GM23338 (cell line): ENCODE data around the gene HAUS8. TPM values are rescaled to one million over a fixed set of nuclear protein-coding genes. Genes with fewer than 3 reads are reported as not detected.

Source experiments
- ATAC-seq: fragments of 200-7000 bp; cut with Tn5 transposase; 3 replicates; pipeline ENCODE4 v1.9.1; 2020
- DNase-seq: peaks from one replicate; pipeline ENCODE4 v3.0.0-alpha.2; 2015; ENCODE audit warnings: low spot score
- H2AFZ ChIP-seq: fragments of 200-600 bp; sonication (generic); 2 replicates; pipeline ENCODE4 v1.8.0; 2016; ENCODE audit warnings: antibody characterized with exemption, mild to moderate bottlenecking, moderate library complexity
- H3F3A ChIP-seq: fragments of 200-600 bp; sonication (generic); replicated peaks from 2 replicates; pipeline ENCODE4 v1.8.0; 2017; ENCODE audit warnings: antibody characterized with exemption, mixed run types, low read depth
- H3K27ac ChIP-seq: fragments of 200-600 bp; sonication (generic); 2 replicates; pipeline ENCODE4 v1.6.1; 2016; ENCODE audit warnings: low read depth
- H3K27me3 ChIP-seq: fragments of 200-600 bp; sonication (generic); 2 replicates; pipeline ENCODE4 v1.8.0; 2016; ENCODE audit warnings: mild to moderate bottlenecking, mixed run types, moderate library complexity; ENCODE audit not compliant: insufficient read depth
- H3K36me3 ChIP-seq: fragments of 200-600 bp; sonication (generic); 2 replicates; pipeline ENCODE4 v1.8.0; 2016; ENCODE audit warnings: mild to moderate bottlenecking; ENCODE audit not compliant: insufficient read depth
- H3K4me1 ChIP-seq: fragments of 200-600 bp; sonication (generic); 2 replicates; pipeline ENCODE4 v1.8.0; 2016; ENCODE audit warnings: mild to moderate bottlenecking, moderate library complexity; ENCODE audit not compliant: insufficient read depth
- H3K4me2 ChIP-seq: fragments of 200-600 bp; sonication (generic); 2 replicates; pipeline ENCODE4 v1.7.1; 2017; ENCODE audit warnings: mixed run types
- H3K4me3 ChIP-seq: fragments of 200-600 bp; sonication (generic); 2 replicates; pipeline ENCODE4 v1.6.1; 2016; ENCODE audit warnings: mixed run types
- H3K79me2 ChIP-seq: fragments of 200-600 bp; sonication (generic); replicated peaks from 2 replicates; pipeline ENCODE4 v1.8.0; 2017; ENCODE audit warnings: mild to moderate bottlenecking; ENCODE audit not compliant: insufficient read depth
- H3K9me2 ChIP-seq: fragments of 200-600 bp; sonication (generic); 2 replicates; pipeline ENCODE4 v1.8.0; 2017; ENCODE audit not compliant: insufficient read depth
- H4K20me1 ChIP-seq: fragments of 200-600 bp; sonication (generic); replicated peaks from 2 replicates; pipeline ENCODE4 v1.8.0; 2017; ENCODE audit warnings: mild to moderate bottlenecking; ENCODE audit not compliant: insufficient read depth
- H3K27ac Mint-ChIP-seq: 2 replicates; pipeline ENCODE4 v1.8.0; 2020; ENCODE audit warnings: inconsistent platforms, mild to moderate bottlenecking, moderate library complexity, mixed read lengths
- H3K27me3 Mint-ChIP-seq: 3 replicates; pipeline ENCODE4 v1.8.0; 2022; ENCODE audit warnings: low read depth, mild to moderate bottlenecking, moderate library complexity, mixed read lengths, inconsistent platforms; ENCODE audit not compliant: insufficient read depth, poor library complexity
- H3K36me3 Mint-ChIP-seq: 3 replicates; pipeline ENCODE4 v1.8.0; 2021; ENCODE audit warnings: low read depth, mild to moderate bottlenecking, inconsistent platforms, moderate library complexity, mixed read lengths
- H3K4me1 Mint-ChIP-seq: 3 replicates; pipeline ENCODE4 v1.8.0; 2020; ENCODE audit warnings: mild to moderate bottlenecking, inconsistent platforms, mixed read lengths
- H3K4me3 Mint-ChIP-seq: 3 replicates; pipeline ENCODE4 v1.8.0; 2021; ENCODE audit warnings: moderate library complexity, mild to moderate bottlenecking, inconsistent platforms, mixed read lengths
- H3K9me3 Mint-ChIP-seq: 3 replicates; pipeline ENCODE4 v1.8.0; 2020; ENCODE audit warnings: moderate library complexity, mild to moderate bottlenecking, inconsistent platforms, mixed read lengths
- ETS1 ChIP-seq: IDR thresholded peaks from 2 replicates; pipeline ENCODE4 v1.6.1; 2016; ENCODE audit warnings: antibody characterized with exemption
- EZH2 ChIP-seq: fragments of 200-600 bp; sonication (generic); IDR thresholded peaks from one replicate; pipeline ENCODE4 v1.8.0; 2017; ENCODE audit warnings: antibody characterized with exemption, mild to moderate bottlenecking, low read depth; ENCODE audit not compliant: unreplicated experiment
- EZH2phosphoT487 ChIP-seq: fragments of 200-600 bp; sonication (generic); IDR thresholded peaks from one replicate; pipeline ENCODE4 v1.8.1; 2018; ENCODE audit warnings: antibody characterized with exemption; ENCODE audit not compliant: unreplicated experiment
- NANOG ChIP-seq: IDR thresholded peaks from 2 replicates; pipeline ENCODE4 v1.6.1; 2016; ENCODE audit warnings: antibody characterized with exemption, borderline replicate concordance
- POLR2AphosphoS5 ChIP-seq: IDR thresholded peaks from 2 replicates; pipeline ENCODE4 v1.6.1; 2016; ENCODE audit warnings: antibody characterized with exemption, low read depth
- REST ChIP-seq: IDR thresholded peaks from one replicate; pipeline ENCODE4 v1.6.1; 2018; ENCODE audit warnings: antibody characterized with exemption; ENCODE audit not compliant: unreplicated experiment
- ZNF114 ChIP-seq: fragments of 250-450 bp; sonication (Bioruptor Pico); IDR thresholded peaks from 2 replicates; pipeline ENCODE4 v1.5.0; 2020; ENCODE audit warnings: mild to moderate bottlenecking, moderate library complexity
- ZNF331 ChIP-seq: fragments of 250-450 bp; sonication (Bioruptor Pico); IDR thresholded peaks from 2 replicates; pipeline ENCODE4 v1.5.0; 2020; ENCODE audit warnings: low read depth, mild to moderate bottlenecking, moderate library complexity
- polyA plus RNA-seq: library from polyadenylated mRNA; unstranded; fragments of >200 nt; fragmentation: Nextera tagmentation; extraction: Ambion mirVana; gene quantifications from 2 replicates; pipeline ENCODE4 v1.2.1, GENCODE V29; 2016
- total RNA-seq: library from RNA; depleted of rRNA; stranded (reverse); fragments of >200 nt; shearing (Covaris generic); gene quantifications from 2 replicates; pipeline ENCODE4 v1.2.3, GENCODE V29; 2014
- TF ChIP-seq, protein P1 (sequence below), 2 experiments: fragments of 200-600 bp in 1 of 2; sonication (generic) in 1 of 2; conservative IDR thresholded peaks; 2 replicates each; pipeline versions ENCODE4 v1.5.1 to v1.6.1; 2016 to 2017; ENCODE audit warnings: antibody characterized with exemption in 2 of 2, low read depth in 2 of 2, mild to moderate bottlenecking in 2 of 2, moderate library complexity in 1 of 2

Gene HAUS8
- total and polyA plus RNA-seq, 2 experiments from 2014 or later = 11.1 to 33.3 TPM

DNA sequence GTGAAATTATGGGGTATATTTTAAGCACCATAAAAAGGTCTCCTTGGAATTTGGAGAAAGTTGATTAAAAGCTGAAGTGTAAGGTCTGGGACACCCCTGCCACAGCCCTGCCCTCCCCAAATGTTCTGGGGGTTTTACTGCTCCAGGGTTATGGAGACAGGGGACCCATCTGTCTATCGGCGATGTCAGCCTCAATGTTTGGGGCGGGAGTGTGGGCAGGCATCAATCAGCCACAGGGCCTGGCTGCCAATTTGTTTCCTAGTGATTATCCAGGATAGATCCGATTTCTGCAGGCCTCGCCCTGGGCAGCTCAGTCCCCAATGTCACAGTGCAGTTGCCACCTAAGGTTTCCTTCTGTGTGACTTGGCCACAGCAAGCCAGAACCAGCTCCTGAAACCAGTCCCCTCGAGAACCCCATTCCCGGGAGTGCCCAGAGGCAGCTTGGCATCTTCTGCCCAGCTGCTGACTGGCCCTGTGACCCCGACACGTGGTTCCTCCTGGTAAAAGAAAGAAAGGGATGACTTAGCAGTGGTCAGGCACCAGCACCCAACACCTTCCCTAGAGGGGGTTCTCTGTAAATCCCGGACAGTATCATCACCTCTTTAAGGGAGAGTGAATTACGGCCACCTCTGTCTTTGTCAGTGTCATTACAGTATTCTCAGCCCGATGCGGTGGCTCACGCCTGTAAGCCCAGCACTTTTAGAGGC lies 41.9 kb upstream of the HAUS8 start (continued):
- TF ChIP-seq REST = no peak
- TF ChIP-seq POLR2AphosphoS5 = no peak
- no peak for TF ChIP-seq NANOG
- TF ChIP-seq EZH2 = no peak

DNA sequence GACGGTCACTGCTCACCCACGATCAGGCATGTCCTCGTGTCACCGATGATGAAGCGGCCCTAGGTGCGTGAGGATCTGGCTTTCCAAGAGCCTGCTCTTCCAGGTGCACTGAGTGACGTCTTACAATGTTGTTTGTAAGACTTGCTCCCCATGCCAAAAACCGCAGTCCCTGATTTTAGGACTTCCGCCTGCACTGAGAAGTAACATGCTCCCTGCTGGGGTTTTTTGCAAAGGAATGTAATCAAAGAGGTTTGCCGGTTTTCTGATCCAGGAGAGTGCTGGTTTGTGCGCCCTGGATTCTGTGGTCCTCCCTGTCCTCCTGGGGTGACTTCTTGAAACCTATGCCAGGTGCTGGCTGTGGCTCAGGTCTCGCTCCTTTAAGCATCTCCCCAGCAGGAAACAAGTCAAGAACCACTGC lies 39.2 kb upstream of the HAUS8 start:
- Mint-ChIP-seq H3K9me3 (no peaks in the 10 kb centered on the region; the same call in 2 of the 3 replicates), H3K4me3 (peak overlapping the region; percentile 53; the same call in 2 of the 3 replicates), H3K4me1 (peaks cover 55% of the 10 kb centered on the region), H3K27me3 (peaks cover 16% of the 10 kb centered on the region), H3K36me3 (peaks cover 17% of the 10 kb centered on the region), H3K27ac (peak overlapping the region; percentile 94)
- no peak overlapping the region for H2AFZ ChIP-seq
- no peaks in the 10 kb centered on the region for H3K9me2 ChIP-seq
- H3K27me3 ChIP-seq = no peaks in the 10 kb centered on the region
- peak overlapping the region; percentile 74 for H3K27ac ChIP-seq
- H3K4me1 ChIP-seq = peaks cover 26% of the 10 kb centered on the region
- H3K36me3 ChIP-seq = 0 out of 2 replicates have a peak, but pooled peaks cover 3% of the 10 kb centered on the region
- peaks cover 11% of the 10 kb centered on the region for H3F3A ChIP-seq
- H4K20me1 ChIP-seq = peaks cover 5% of the 10 kb centered on the region
- H3K4me3 ChIP-seq = no peak overlapping the region
- peak overlapping the region; percentile 70 for H3K4me2 ChIP-seq
- no peak for TF ChIP-seq ZNF114
- DNase-seq = peak; percentile 86
- H3K79me2 ChIP-seq = peaks cover 10% of the 10 kb centered on the region
- ATAC-seq = peak; percentile 46

GRCh38 chr19:17113127-17113785 lies 38.0 kb upstream of the HAUS8 start:
- DNase-seq (no peak), ATAC-seq (no peak)
- Mint-ChIP-seq H3K27ac (peak overlapping the region; percentile 70), H3K4me3 (no peak overlapping the region; the same call in 2 of the 3 replicates), H3K36me3 (peaks cover 10% of the 10 kb centered on the region), H3K27me3 (peaks cover 10% of the 10 kb centered on the region), H3K9me3 (no peaks in the 10 kb centered on the region; the same call in 2 of the 3 replicates), H3K4me1 (peaks cover 46% of the 10 kb centered on the region)
- Histone ChIP-seq H3F3A (peaks cover 8% of the 10 kb centered on the region), H3K27me3 (no peaks in the 10 kb centered on the region), H3K27ac (0 out of 2 replicates have a peak overlapping the region, but pooled peaks have one; percentile 55), H3K4me3 (no peak overlapping the region), H3K9me2 (no peaks in the 10 kb centered on the region), H3K4me1 (peaks cover 24% of the 10 kb centered on the region), H2AFZ (no peak overlapping the region), H3K36me3 (0 out of 2 replicates have a peak, but pooled peaks cover 3% of the 10 kb centered on the region), H3K79me2 (peaks cover 10% of the 10 kb centered on the region), H3K4me2 (no peak overlapping the region), H4K20me1 (peaks cover 3% of the 10 kb centered on the region; the same call in 1 of the 2 replicates)
- no peak for TF ChIP-seq ZNF114
- TF ChIP-seq ETS1 = no peak
- no peak for TF ChIP-seq ZNF331 (CRISPR knock-in tag)
- TF ChIP-seq POLR2AphosphoS5 = no peak
- no peak for TF ChIP-seq EZH2
- TF ChIP-seq, protein P1, sequence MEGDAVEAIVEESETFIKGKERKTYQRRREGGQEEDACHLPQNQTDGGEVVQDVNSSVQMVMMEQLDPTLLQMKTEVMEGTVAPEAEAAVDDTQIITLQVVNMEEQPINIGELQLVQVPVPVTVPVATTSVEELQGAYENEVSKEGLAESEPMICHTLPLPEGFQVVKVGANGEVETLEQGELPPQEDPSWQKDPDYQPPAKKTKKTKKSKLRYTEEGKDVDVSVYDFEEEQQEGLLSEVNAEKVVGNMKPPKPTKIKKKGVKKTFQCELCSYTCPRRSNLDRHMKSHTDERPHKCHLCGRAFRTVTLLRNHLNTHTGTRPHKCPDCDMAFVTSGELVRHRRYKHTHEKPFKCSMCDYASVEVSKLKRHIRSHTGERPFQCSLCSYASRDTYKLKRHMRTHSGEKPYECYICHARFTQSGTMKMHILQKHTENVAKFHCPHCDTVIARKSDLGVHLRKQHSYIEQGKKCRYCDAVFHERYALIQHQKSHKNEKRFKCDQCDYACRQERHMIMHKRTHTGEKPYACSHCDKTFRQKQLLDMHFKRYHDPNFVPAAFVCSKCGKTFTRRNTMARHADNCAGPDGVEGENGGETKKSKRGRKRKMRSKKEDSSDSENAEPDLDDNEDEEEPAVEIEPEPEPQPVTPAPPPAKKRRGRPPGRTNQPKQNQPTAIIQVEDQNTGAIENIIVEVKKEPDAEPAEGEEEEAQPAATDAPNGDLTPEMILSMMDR (conservative IDR thresholded peaks at IDR 0.05; ENCODE audit: low read depth in 2 of 2) = no peak
- no peak for TF ChIP-seq EZH2phosphoT487
- no peak for TF ChIP-seq REST
- no peak for TF ChIP-seq NANOG
